ENCODE data around the gene GPNMB.

The GPNMB gene

GRCh38 chr7:23312141-23312540, 65.6 kb downstream of the GPNMB start:
- DNase-seq: peak; percentile 79

DNA sequence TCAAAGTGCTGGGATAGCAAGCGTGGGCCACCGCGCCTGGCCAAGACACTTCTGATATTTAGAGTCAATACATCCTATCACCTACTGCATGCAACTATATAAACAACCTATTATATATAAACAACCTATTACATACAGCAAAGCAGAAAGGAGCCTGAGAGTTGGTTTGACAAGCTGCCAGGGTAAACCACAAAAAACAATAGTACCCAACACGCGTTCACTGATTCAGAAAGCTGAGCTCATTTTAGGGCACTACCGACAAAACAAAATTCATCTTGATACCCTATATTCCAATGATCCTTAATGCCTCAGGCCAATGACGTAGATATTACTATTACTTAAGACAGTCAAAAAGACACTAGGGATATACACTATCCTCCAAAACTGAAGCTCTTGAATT, 68.8 kb downstream of the GPNMB start:
- DNase-seq: no peak
